Transverse colon (tissue), 3 donors: Measurements from ENCODE around the gene SCN1A.

ENCODE experiments used
- EP300 ChIP-seq: sonication (generic); formaldehyde crosslinking; IDR thresholded peaks from one replicate; pipeline ENCODE4 v1.6.1; 2017; ENCODE audit warnings: antibody characterized with exemption, low read depth
- POLR2A ChIP-seq: fragments of 450-650 bp; IDR thresholded peaks from one replicate; pipeline ENCODE4 v1.6.1; 2016; ENCODE audit warnings: antibody characterized with exemption, mild to moderate bottlenecking, moderate library complexity
- POLR2AphosphoS5 ChIP-seq, 3 donors: sonication (generic); formaldehyde crosslinking; IDR thresholded peaks; one replicate each; pipeline ENCODE4 v1.6.1; 2016; ENCODE audit warnings: antibody characterized with exemption in 3 of 3

GRCh38 chr2:165990846-165991245, 137.0 kb downstream of the SCN1A start:
- TF ChIP-seq POLR2A (no peak), EP300 (no peak), POLR2AphosphoS5 (IDR thresholded peaks at IDR 0.05) (no peak)
